Esophagus squamous epithelium (tissue), 4 donors: Measurements from ENCODE around the gene IRX2.
A peak's percentile ranks its signal among the peaks of the same experiment; 100 is the strongest.

ENCODE experiments used
- CTCF ChIP-seq, 6 experiments: fragments of 450-650 bp in 4 of 6; fragments of 200-600 bp in 2 of 6; sonication (generic) in 2 of 6; IDR thresholded peaks; one replicate each; pipeline ENCODE4 v1.5.1; 2016 to 2019; ENCODE audit warnings: antibody characterized with exemption in 6 of 6, mild to moderate bottlenecking in 4 of 6, moderate library complexity in 4 of 6
- POLR2A ChIP-seq, 4 donors: fragments of 450-650 bp; IDR thresholded peaks; one replicate each; pipeline ENCODE4 v1.6.1; 2017; ENCODE audit warnings: antibody characterized with exemption in 4 of 4, mild to moderate bottlenecking in 4 of 4, moderate library complexity in 3 of 4

- TF ChIP-seq CTCF (IDR thresholded peaks at IDR 0.05) (peak in 2 of 6 experiments; percentile 37 to 50), POLR2A (IDR thresholded peaks at IDR 0.05) (no peak)
Measured at GRCh38 chr5:2710910-2711309, 40.6 kb downstream of the IRX2 start.
